ENCODE data around the gene DIPK1C.

GRCh38 chr18:74478880-74479279, 21.8 kb upstream of the DIPK1C start:
- TF ChIP-seq CTCF (IDR thresholded peaks at IDR 0.05), result no peak
- TF ChIP-seq POLR2A (IDR thresholded peaks at IDR 0.05), result no peak

Measured in transverse colon (tissue), 3 donors.